Lower leg skin (tissue), 4 donors: ENCODE results near the gene INTS6L. TPM values are rescaled to one million over a fixed set of nuclear protein-coding genes. Genes with fewer than 3 reads are reported as not detected.
A peak's percentile ranks its signal among the peaks of the same experiment; 100 is the strongest.

ENCODE experiments used
- DNase-seq, 2 donors: peaks; one replicate each; pipeline ENCODE4 v3.0.0-alpha.2; 2019; ENCODE audit warnings: low spot score in 2 of 2
- H3K4me3 ChIP-seq: fragments of 200-600 bp; sonication (generic); 2 replicates; pipeline ENCODE4 v1.5.1; 2017; ENCODE audit warnings: mild to moderate bottlenecking, low read depth; ENCODE audit not compliant: poor library complexity, severe bottlenecking
- CTCF ChIP-seq, 3 donors: fragments of 450-650 bp; IDR thresholded peaks; one replicate each; pipeline ENCODE4 v1.5.1; 2016; ENCODE audit warnings: antibody characterized with exemption in 3 of 3, mild to moderate bottlenecking in 3 of 3, moderate library complexity in 2 of 3
- POLR2A ChIP-seq, 2 donors: fragments of 450-650 bp; IDR thresholded peaks; one replicate each; pipeline ENCODE4 v1.6.1; 2016 to 2017; ENCODE audit warnings: antibody characterized with exemption in 2 of 2, mild to moderate bottlenecking in 1 of 2, moderate library complexity in 1 of 2
- WGBS, 2 donors: methylation state at CpG; one replicate each; pipeline ENCODE4 v1.1.5; 2018; 5-methylcytosine and 5-hydroxymethylcytosine counted together
- intact Hi-C: fragments of 100-400 bp; cut with DNase I; formaldehyde crosslinking; loops from one replicate; pipeline ENCODE4 v1.15.0; 2023; ENCODE audit warnings: low total_unique reads
- total RNA-seq, 4 donors: library from RNA; depleted of rRNA; stranded (reverse); fragments of >200 nt; gene quantifications; one replicate each; pipeline ENCODE4 v1.1.0, GENCODE V29; 2016

INTS6L gene, protein sequence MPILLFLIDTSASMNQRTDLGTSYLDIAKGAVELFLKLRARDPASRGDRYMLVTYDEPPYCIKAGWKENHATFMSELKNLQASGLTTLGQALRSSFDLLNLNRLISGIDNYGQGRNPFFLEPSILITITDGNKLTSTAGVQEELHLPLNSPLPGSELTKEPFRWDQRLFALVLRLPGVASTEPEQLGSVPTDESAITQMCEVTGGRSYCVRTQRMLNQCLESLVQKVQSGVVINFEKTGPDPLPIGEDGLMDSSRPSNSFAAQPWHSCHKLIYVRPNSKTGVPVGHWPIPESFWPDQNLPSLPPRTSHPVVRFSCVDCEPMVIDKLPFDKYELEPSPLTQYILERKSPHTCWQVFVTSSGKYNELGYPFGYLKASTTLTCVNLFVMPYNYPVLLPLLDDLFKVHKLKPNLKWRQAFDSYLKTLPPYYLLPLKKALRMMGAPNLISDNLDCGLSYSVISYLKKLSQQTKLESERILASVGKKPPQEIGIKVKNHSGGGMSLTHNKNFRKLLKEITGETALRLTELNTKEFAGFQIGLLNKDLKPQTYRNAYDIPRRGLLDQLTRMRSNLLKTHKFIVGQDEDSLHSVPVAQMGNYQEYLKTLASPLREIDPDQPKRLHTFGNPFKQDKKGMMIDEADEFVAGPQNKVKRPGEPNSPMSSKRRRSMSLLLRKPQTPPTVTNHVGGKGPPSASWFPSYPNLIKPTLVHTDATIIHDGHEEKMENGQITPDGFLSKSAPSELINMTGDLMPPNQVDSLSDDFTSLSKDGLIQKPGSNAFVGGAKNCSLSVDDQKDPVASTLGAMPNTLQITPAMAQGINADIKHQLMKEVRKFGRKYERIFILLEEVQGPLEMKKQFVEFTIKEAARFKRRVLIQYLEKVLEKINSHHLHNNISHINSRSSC
- 10 to 100 TPM in 1 of 4 donors, 1 to 10 TPM in 3; 7.4 to 10.8 (median 9.0) TPM for total RNA-seq

DNA sequence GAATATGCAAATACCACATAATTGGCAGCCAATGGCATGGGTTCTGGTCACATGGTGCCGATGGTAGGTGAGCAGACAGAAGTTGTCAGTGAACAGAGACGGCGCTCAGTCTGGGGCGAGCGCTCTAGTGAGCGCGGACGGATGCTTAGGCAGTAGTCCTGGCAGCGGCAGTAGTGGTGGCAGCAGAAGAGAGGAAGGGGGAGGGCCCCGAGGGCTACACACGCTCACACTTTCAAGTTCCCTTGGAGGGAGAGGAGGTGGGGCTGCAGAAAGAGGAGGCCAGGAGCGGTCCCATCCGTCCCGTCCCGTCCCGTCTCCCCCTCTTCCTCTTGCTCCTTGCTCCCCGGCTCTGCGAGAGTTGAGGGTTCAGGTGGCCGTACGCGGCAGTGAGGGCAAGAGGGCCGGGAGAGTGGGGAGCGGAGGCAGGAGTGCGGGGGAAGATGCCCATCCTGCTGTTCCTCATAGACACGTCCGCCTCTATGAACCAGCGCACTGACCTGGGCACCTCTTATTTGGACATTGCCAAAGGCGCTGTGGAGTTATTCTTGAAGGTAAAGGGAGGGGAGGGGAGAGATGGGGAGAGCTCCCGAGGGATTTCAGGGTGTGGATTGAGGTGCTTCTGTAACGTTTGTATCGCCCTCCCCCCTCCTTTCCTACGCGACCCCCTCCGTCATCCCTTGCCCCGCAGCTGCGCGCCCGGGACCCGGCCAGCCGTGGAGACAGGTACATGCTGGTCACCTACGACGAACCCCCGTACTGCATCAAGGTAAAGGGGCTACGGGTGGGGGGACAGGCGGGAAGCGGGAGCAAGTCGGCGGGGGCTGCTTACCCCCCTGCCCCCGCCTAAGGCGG is at the start of gene INTS6L:
Gene INTS6L, plus strand, starts transcription at position 108 of the 852 bp plus-strand sequence. Its CDS starts 333 bp downstream, at position 441.
- DNase-seq, result peak; percentile 90 to 96
- intact Hi-C loops, result no loop called here
- 0 to 42% methylated on average over 27 to 44 of the region's 50 CpGs for WGBS, 2 donors
- H3K4me3 ChIP-seq, result peak within 1 kb of the TSS; percentile 48
- TF ChIP-seq POLR2A (IDR thresholded peaks at IDR 0.05) (peak in 1 of 2 donors; percentile 66), CTCF (IDR thresholded peaks at IDR 0.05) (no peak)

DNA sequence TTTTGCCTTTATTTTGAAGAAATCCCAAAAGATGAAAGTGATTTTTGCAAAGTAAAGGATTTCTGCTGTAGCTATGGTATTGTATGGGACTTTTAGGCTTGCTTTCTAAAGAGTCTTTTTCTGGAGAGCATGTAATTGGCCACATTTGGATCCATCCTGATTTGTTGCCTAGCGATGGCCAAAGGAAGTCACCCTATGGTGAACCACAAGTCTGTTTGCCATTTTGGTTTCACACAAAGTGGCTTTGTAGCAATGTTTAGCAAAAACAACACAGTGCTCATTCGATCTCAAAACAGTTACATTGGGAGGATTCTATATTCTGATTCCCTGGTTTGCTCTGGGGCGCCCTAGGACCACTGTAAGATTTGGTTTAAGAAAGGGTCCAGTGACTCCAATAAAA is 44.1 kb upstream of the INTS6L start:
- DNase-seq, result no peak
- TF ChIP-seq CTCF (IDR thresholded peaks at IDR 0.05) (no peak), POLR2A (IDR thresholded peaks at IDR 0.05) (no peak)
- intact Hi-C loops, result no loop called here
- WGBS, 2 donors, result 72 to 80% methylated on average over 3 of the region's 3 CpGs
- H3K4me3 ChIP-seq, result no peak overlapping the region

DNA sequence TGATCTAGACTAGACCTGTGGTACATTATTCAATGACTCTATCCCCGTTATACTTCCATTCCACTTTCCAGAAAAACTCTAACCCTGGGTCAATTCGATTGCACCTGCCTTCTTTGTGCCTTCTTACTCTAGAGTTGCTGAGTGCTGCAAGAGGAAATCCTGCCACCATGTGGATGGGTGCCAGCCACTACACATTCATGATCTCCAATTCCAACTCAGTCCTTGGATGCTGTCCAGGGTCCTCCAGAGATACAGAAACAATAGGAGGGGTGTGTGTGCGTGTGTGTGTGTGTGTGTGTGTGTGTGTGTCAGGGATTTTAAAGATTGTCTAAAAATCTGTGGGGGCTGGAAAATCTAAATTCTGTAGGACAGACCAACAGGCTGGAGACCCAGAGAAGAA is 42.9 kb upstream of the INTS6L start:
- 5 to 13% methylated on average over 3 of the region's 3 CpGs for WGBS, 2 donors

DNA sequence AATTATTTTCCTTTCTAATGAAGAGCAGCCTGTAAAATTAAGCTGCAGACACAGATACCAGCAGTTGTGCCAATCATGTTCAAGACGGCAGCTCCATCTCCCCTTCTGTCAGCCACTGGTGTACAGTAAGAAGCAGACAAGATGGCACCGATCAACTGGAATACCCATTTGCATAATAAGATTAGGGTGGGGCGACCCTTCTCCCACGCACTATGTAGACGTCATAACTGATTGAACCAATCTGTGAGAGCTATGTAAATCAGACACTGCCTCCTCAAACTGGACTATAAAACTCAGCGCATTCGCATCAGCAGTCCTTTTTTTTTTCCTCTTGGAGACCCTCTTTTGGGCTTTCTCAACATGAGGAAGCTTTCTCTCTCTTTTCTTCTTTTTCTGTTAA is 40.4 kb upstream of the INTS6L start:
- TF ChIP-seq CTCF (IDR thresholded peaks at IDR 0.05) (no peak), POLR2A (IDR thresholded peaks at IDR 0.05) (no peak)
- DNase-seq, result no peak
- intact Hi-C loops, result no loop called here
- WGBS, 2 donors, result 71 to 82% methylated on average over 3 to 7 of the region's 7 CpGs
- H3K4me3 ChIP-seq, result no peak overlapping the region

More for the DNA sequence above, 42.9 kb upstream of the INTS6L start:
- H3K4me3 ChIP-seq, result no peak overlapping the region
- TF ChIP-seq CTCF (IDR thresholded peaks at IDR 0.05) (no peak), POLR2A (IDR thresholded peaks at IDR 0.05) (no peak)
- intact Hi-C loops, result no loop called here
- DNase-seq, result peak in 1 of 2 donors; percentile 21

DNA sequence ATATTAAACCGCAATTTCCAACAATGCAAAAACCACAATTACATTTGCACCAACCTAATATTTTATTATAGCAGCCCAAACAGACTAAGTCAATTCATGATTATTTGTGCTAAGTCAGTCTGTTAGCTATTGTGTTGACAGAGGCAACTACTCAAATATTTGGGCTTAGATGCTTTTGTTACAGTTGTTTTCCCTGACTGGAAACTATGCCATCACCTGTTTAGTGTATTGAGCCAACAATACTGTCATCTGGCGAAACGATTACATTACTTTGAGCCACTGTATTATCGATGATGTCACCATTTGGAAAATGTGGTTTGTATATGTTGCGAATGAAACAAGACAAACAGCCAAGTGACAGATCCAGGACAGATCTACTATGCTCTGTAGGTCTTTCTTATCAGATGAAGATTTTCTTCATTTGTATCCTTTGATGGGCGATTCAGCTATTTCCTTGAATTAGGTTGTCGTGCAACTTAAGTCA is 38.7 kb upstream of the INTS6L start:
- intact Hi-C loops, result no loop called here

More for the DNA sequence above, 38.7 kb upstream of the INTS6L start:
- TF ChIP-seq CTCF (IDR thresholded peaks at IDR 0.05) (no peak), POLR2A (IDR thresholded peaks at IDR 0.05) (no peak)
- 72 to 78% methylated on average over 7 of the region's 7 CpGs for WGBS, 2 donors
- no peak for DNase-seq
- H3K4me3 ChIP-seq, result no peak overlapping the region
